GM12874 (cell line): ENCODE results near the gene FARS2.

Experiments used
- CTCF ChIP-seq: IDR thresholded peaks from 2 replicates; pipeline ENCODE4 v1.5.1; 2011; ENCODE audit warnings: low read depth, mild to moderate bottlenecking, control low read depth, low read length, moderate library complexity; ENCODE audit not compliant: insufficient read depth

FARS2 gene

GRCh38 chr6:5666695-5667094 is 405.4 kb downstream of the FARS2 start:
- TF ChIP-seq CTCF: no peak

- TF ChIP-seq CTCF: no peak
These were observed 406.4 kb downstream of the FARS2 start for GRCh38 chr6:5667737-5668136.

GRCh38 chr6:5670381-5670780 is 409.1 kb downstream of the FARS2 start:
- no peak for TF ChIP-seq CTCF

- no peak for TF ChIP-seq CTCF
These were observed 409.7 kb downstream of the FARS2 start for GRCh38 chr6:5670811-5671561.

GRCh38 chr6:5671601-5672559 is 410.6 kb downstream of the FARS2 start:
- no peak for TF ChIP-seq CTCF

GRCh38 chr6:5672581-5673011 is 411.3 kb downstream of the FARS2 start:
- TF ChIP-seq CTCF: no peak

GRCh38 chr6:5673019-5673790 is 411.9 kb downstream of the FARS2 start:
- no peak for TF ChIP-seq CTCF
